NCI-H446 treated with DMSO at 0.1 percent for 48 hours (cell line): ENCODE results near the gene FAM76B.
A peak's percentile ranks its signal among the peaks of the same experiment; 100 is the strongest.

Experiments
- DNase-seq: peaks from one replicate; lab custom pipeline; 2025; lab: John Stamatoyannopoulos, UW

The FAM76B gene

GRCh38 chr11:95792200-95792599 is 2.6 kb upstream of the FAM76B start:
- no peak for DNase-seq

- DNase-seq = no peak
Measured at GRCh38 chr11:95791709-95792033, 2.1 kb upstream of the FAM76B start.

- peak; percentile 6 for DNase-seq
Measured at GRCh38 chr11:95790933-95791708, 1.5 kb upstream of the FAM76B start.

GRCh38 chr11:95790123-95790932 is 746 bp upstream of the FAM76B start, which contains the start of gene CEP57:
TSS of gene CEP57 (plus strand) at chr11:95790498. CDS start at chr11:95790699, 201 bp downstream.
- DNase-seq = peak; percentile 97

- DNase-seq = no peak
Measured at GRCh38 chr11:95788921-95789505, 569 bp downstream of the FAM76B start.

- DNase-seq = no peak
Measured at GRCh38 chr11:95780544-95780943, 9.0 kb downstream of the FAM76B start.

- DNase-seq = no peak
Measured at GRCh38 chr11:95778699-95779098, 10.9 kb downstream of the FAM76B start.

- DNase-seq = no peak
Measured at GRCh38 chr11:95776859-95777258, 12.7 kb downstream of the FAM76B start.

GRCh38 chr11:95768521-95768920 is 21.1 kb downstream of the FAM76B start:
- no peak for DNase-seq

GRCh38 chr11:95767498-95767897 is 22.1 kb downstream of the FAM76B start:
- no peak for DNase-seq

GRCh38 chr11:95766701-95767100 is 22.9 kb downstream of the FAM76B start:
- DNase-seq = no peak

- DNase-seq = peak; percentile 68
Measured at GRCh38 chr11:95764267-95764898, 25.2 kb downstream of the FAM76B start.

- DNase-seq = no peak
Measured at GRCh38 chr11:95762534-95762933, 27.0 kb downstream of the FAM76B start.

GRCh38 chr11:95760941-95761340 is 28.6 kb downstream of the FAM76B start:
- no peak for DNase-seq

- DNase-seq = no peak
Measured at GRCh38 chr11:95751515-95751914, 38.1 kb downstream of the FAM76B start.

- DNase-seq = no peak
Measured at GRCh38 chr11:95750101-95750500, 39.5 kb downstream of the FAM76B start.

GRCh38 chr11:95739108-95739938 is 50.3 kb downstream of the FAM76B start:
- no peak for DNase-seq

GRCh38 chr11:95736809-95737208 is 52.8 kb downstream of the FAM76B start:
- no peak for DNase-seq

GRCh38 chr11:95736355-95736754 is 53.2 kb downstream of the FAM76B start:
- no peak for DNase-seq

- no peak for DNase-seq
Measured at GRCh38 chr11:95734009-95734572, 55.5 kb downstream of the FAM76B start.

- no peak for DNase-seq
Measured at GRCh38 chr11:95732930-95733602, 56.5 kb downstream of the FAM76B start.
